Common myeloid progenitor, CD34-positive (primary cell): ENCODE results near the gene ST3GAL5.
"Not testable (repeated sequence)": the region's sequence is repeated elsewhere in the genome, so short reads cannot be mapped to it uniquely, and the experiment has no call there.

ENCODE experiments used
- CTCF ChIA-PET: fragments of 350-600 bp; sonication (Branson Sonifier 250); formaldehyde crosslinking; loops from one replicate; lab custom pipeline; 2021; ENCODE audit warnings: antibody characterized with exemption; lab: Charles Lee
- POLR2A ChIA-PET: fragments of 350-600 bp; sonication (Branson Sonifier 250); formaldehyde crosslinking; loops from one replicate; lab custom pipeline; 2021; ENCODE audit warnings: antibody characterized with exemption; lab: Charles Lee
- DNase-seq, 3 donors: peaks; one replicate each; pipeline versions ENCODE4 v3.0.0 to v3.0.0-alpha.2; 2013
- H3K27ac ChIP-seq, 2 experiments: 1 replicate in 1 of 2; 2 replicates in 1 of 2; pipeline ENCODE4 v1.7.0; 2013; ENCODE audit warnings: inconsistent platforms in 2 of 2, low read length in 2 of 2, mild to moderate bottlenecking in 2 of 2, low read depth in 1 of 2, moderate library complexity in 1 of 2; ENCODE audit not compliant: severe bottlenecking in 2 of 2, insufficient read depth in 1 of 2, poor library complexity in 1 of 2
- H3K27me3 ChIP-seq, 5 experiments: replicated peaks in 2 of 5; 1 replicate in 3 of 5; 2 replicates in 2 of 5; pipeline versions ENCODE4 v1.6.1 to v1.7.0; 2013; ENCODE audit warnings: low read length in 4 of 5, mild to moderate bottlenecking in 2 of 5, moderate library complexity in 2 of 5, inconsistent platforms in 1 of 5; ENCODE audit not compliant: insufficient read depth in 5 of 5, control insufficient read depth in 4 of 5
- H3K36me3 ChIP-seq, 4 experiments: 1 replicate in 2 of 4; 2 replicates in 2 of 4; pipeline versions ENCODE4 v1.6.1 to v1.7.0; 2013; ENCODE audit warnings: low read length in 3 of 4, control low read depth in 1 of 4, mild to moderate bottlenecking in 1 of 4; ENCODE audit not compliant: control insufficient read depth in 4 of 4, insufficient read depth in 4 of 4
- H3K4me1 ChIP-seq, 4 experiments: 1 replicate in 3 of 4; 2 replicates in 1 of 4; pipeline versions ENCODE4 v1.6.1 to v1.7.1; 2013; ENCODE audit warnings: low read length in 3 of 4, mild to moderate bottlenecking in 3 of 4, control low read depth in 1 of 4, inconsistent platforms in 1 of 4, moderate library complexity in 1 of 4; ENCODE audit not compliant: control insufficient read depth in 4 of 4, insufficient read depth in 4 of 4; ENCODE audit errors: control extremely low read depth in 1 of 4
- H3K4me3 ChIP-seq, 7 experiments: 1 replicate in 4 of 7; 2 replicates in 3 of 7; pipeline versions ENCODE4 v1.5.1 to v1.7.0; 2013; ENCODE audit warnings: mild to moderate bottlenecking in 7 of 7, low read length in 6 of 7, moderate library complexity in 6 of 7, inconsistent platforms in 2 of 7, low read depth in 2 of 7, control low read depth in 1 of 7; ENCODE audit not compliant: insufficient read depth in 4 of 7, control insufficient read depth in 1 of 7; ENCODE audit errors: extremely low read depth in 1 of 7
- H3K9me3 ChIP-seq, 5 experiments: 1 replicate in 4 of 5; 2 replicates in 1 of 5; pipeline versions ENCODE4 v1.6.1 to v1.7.1; 2013; ENCODE audit warnings: low read length in 4 of 5, mild to moderate bottlenecking in 2 of 5, inconsistent platforms in 1 of 5, low read depth in 1 of 5, moderate library complexity in 1 of 5; ENCODE audit not compliant: control insufficient read depth in 4 of 5, insufficient read depth in 2 of 5; ENCODE audit errors: control extremely low read depth in 1 of 5
- WGBS: methylation state at CpG from one replicate; pipeline ENCODE4 v1.1.5; 2013; ENCODE audit not compliant: insufficient coverage; 5-methylcytosine and 5-hydroxymethylcytosine counted together

ST3GAL5 gene

DNA sequence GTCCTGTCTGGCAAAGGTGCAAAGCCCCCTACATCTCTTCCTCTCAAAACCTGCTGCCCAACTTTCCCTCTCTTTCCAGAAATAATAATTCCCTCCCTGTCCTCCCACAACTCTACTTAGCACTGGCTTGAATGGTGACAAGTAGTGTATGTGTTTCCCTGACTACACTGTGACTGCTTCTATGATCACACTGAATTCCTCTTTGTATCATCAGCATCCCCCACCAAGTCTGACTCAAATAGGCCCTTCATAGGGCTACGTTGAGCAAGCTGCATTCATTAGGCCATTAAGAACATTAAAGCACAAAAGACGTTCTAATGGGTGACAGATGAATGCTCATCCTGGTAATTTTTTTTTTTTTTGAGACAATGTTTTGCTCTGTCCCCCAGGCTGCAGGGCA, 13.7 kb upstream of the ST3GAL5 start:
- 67% methylated on average over 2 of the region's 2 CpGs for WGBS
- ChIA-PET CTCF (interaction anchor here (1.5 kb wide), 1 partner anchor 75 kb away, joined by 6 read pairs; no protein-coding TSS in a partner anchor), POLR2A (no interaction called here)
- Histone ChIP-seq H3K4me1 (peaks cover 0 to 11% (median 3%) of the 10 kb centered on the region in 4 experiments), H3K27ac (no peak overlapping the region), H3K27me3 (no peaks in the 10 kb centered on the region), H3K9me3 (peaks cover 0 to 4% (median 0%) of the 10 kb centered on the region in 5 experiments), H3K4me3 (no peak overlapping the region), H3K36me3 (no peaks in the 10 kb centered on the region)
- DNase-seq = no peak

DNA sequence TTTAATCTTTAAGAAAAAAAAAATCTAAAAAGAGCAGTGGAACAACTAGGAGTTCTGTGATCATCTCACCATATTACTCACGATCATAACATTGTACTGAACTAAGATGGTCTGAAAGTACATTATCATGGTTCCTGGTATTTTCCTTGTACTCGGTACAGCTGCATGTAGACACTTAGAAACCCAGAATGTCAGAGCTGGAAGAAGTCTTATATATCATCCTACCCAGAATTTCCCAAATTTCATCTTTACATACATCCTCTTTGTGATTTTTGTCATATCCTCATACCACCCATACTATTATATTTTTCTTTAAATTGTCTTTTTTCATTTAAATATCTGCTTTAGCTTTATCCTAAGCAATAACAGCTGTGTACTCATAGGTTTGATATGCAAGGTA, 12.4 kb upstream of the ST3GAL5 start:
- 60% methylated on average over 1 of the region's 2 CpGs for WGBS
- no peaks in the 10 kb centered on the region for H3K36me3 ChIP-seq
- H3K9me3 ChIP-seq = peaks cover 0 to 6% (median 0%) of the 10 kb centered on the region in 5 experiments
- DNase-seq = no peak
- no peak overlapping the region for H3K4me3 ChIP-seq
- H3K27me3 ChIP-seq = no peaks in the 10 kb centered on the region
- CTCF ChIA-PET = interaction anchor here (1.3 to 1.5 kb wide), 2 partner anchors 12 to 74 kb away, joined by 4 to 6 read pairs; partner anchors contain the start of gene ST3GAL5
- H3K27ac ChIP-seq = no peak overlapping the region
- POLR2A ChIA-PET = no interaction called here
- H3K4me1 ChIP-seq = peaks cover 0 to 2% (median 0%) of the 10 kb centered on the region in 4 experiments

DNA sequence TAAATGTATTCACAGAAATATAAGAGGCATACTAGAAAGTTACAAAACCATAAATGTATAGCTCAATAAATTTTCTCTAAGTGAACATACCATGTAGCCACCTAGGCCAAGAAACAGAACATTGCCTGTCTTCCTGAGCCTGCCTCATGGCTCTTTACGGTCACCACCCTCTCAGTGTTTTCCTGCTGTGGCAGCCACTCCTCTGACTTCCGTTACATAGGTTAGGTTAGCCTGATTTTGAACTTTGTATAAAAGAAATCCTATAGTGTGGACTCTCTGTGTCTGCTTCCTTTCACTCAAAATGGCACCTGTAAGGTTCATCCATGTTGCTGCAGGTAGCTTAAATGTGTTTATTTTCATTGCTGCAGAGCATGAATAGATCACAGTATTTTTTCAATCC, 11.6 kb upstream of the ST3GAL5 start:
- DNase-seq = no peak
- no CpG with 5 or more reads among the region's 2 CpGs for WGBS
- Histone ChIP-seq H3K27ac (no peak overlapping the region), H3K4me3 (no peak overlapping the region), H3K4me1 (no peaks in the 10 kb centered on the region), H3K27me3 (no peaks in the 10 kb centered on the region), H3K36me3 (no peaks in the 10 kb centered on the region), H3K9me3 (peaks cover 0 to 6% (median 0%) of the 10 kb centered on the region in 5 experiments)
- POLR2A ChIA-PET = interaction anchor here (1.0 kb wide), 1 partner anchor 10 kb away, joined by 5 read pairs; no protein-coding TSS in a partner anchor
- CTCF ChIA-PET = interaction anchor here (1.0 to 1.7 kb wide), 2 partner anchors 11 to 125 kb away, joined by 3 to 8 read pairs; partner anchors contain the start of gene ST3GAL5

- POLR2A ChIA-PET = interaction anchor here (1.0 kb wide), 1 partner anchor 9 kb away, joined by 5 read pairs; no protein-coding TSS in a partner anchor
- CTCF ChIA-PET = interaction anchor here (1.0 to 1.7 kb wide), 2 partner anchors 11 to 125 kb away, joined by 3 to 8 read pairs; partner anchors contain the start of gene ST3GAL5
- H3K9me3 ChIP-seq = peaks cover 0 to 10% (median 0%) of the 10 kb centered on the region in 5 experiments
- no peak overlapping the region for H3K4me3 ChIP-seq
- H3K4me1 ChIP-seq = no peaks in the 10 kb centered on the region
- no peak for DNase-seq
- H3K36me3 ChIP-seq = no peaks in the 10 kb centered on the region
- no peaks in the 10 kb centered on the region for H3K27me3 ChIP-seq
- no peak overlapping the region for H3K27ac ChIP-seq
- WGBS = no CpG with 5 or more reads among the region's 1 CpG
These were observed 11.1 kb upstream of the ST3GAL5 start for GRCh38 chr2:85899849-85900248.

- no peaks in the 10 kb centered on the region for H3K27me3 ChIP-seq
- no peak overlapping the region for H3K4me3 ChIP-seq
- no peaks in the 10 kb centered on the region for H3K4me1 ChIP-seq
- ChIA-PET POLR2A (interaction anchor here (1.0 kb wide), 1 partner anchor 8 kb away, joined by 5 read pairs; no protein-coding TSS in a partner anchor), CTCF (interaction anchor here (0.9 to 1.7 kb wide), 2 partner anchors 10 to 137 kb away, joined by 3 to 8 read pairs; partner anchors contain the start of gene ST3GAL5)
- WGBS = 100% methylated on average over 1 of the region's 1 CpG
- DNase-seq = no peak
- no peaks in the 10 kb centered on the region for H3K36me3 ChIP-seq
- no peak overlapping the region for H3K27ac ChIP-seq
- H3K9me3 ChIP-seq = peaks cover 0 to 10% (median 0%) of the 10 kb centered on the region in 5 experiments
These were observed 10.5 kb upstream of the ST3GAL5 start for GRCh38 chr2:85899284-85899683.

- ChIA-PET POLR2A (no interaction called here), CTCF (interaction anchor here (0.9 to 1.7 kb wide), 2 partner anchors 10 to 137 kb away, joined by 3 to 8 read pairs; partner anchors contain the start of gene ST3GAL5)
- no peak for DNase-seq
These were observed 10.1 kb upstream of the ST3GAL5 start for GRCh38 chr2:85898881-85899280.

DNA sequence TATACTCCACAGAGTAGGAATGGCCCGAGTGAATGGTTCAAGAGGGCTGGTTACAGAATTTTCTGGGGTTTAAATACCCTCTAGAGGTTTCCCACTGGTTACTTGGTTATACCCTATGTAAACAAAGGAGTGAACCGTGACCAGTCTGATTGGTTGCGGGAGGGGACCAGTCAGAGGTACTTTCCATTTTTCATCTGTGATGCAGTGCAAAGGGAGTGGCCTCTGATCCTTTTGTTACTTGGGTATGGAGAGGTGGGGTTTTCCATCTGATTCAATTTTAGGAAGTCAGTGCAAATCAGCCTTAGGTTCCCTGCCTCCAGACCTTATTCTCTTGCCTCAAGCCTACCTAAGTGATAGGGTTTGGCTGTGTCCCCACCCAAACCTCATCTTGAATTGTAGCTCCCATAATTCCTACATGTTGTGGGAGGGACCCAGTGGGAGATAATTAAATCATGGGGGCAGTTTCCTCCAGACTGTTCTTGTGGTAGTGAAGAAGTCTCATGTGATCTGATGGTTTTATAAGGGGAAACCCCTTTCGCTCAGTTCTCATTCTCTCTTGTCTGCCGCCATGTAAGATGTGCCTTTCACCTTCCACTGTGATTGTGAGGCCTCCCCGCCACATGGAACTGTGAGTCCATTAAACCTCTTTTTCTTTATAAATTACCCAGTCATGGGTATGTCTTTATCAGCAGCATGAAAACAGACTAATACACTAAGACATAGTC, 5.9 kb upstream of the ST3GAL5 start:
- H3K27me3 ChIP-seq, H3K27ac ChIP-seq: not testable (repeated sequence)
- 100% methylated on average over 4 of the region's 6 CpGs for WGBS

More at GRCh38 chr2:85898881-85899280, 10.1 kb upstream of the ST3GAL5 start:
- Histone ChIP-seq H3K27ac (no peak overlapping the region), H3K27me3 (no peaks in the 10 kb centered on the region), H3K9me3 (peaks cover 0 to 10% (median 0%) of the 10 kb centered on the region in 5 experiments), H3K36me3 (no peaks in the 10 kb centered on the region), H3K4me3 (no peak overlapping the region), H3K4me1 (no peaks in the 10 kb centered on the region)
- no CpG with 5 or more reads among the region's 1 CpG for WGBS

More for the DNA sequence above, 5.9 kb upstream of the ST3GAL5 start:
- DNase-seq, POLR2A ChIA-PET, H3K36me3 ChIP-seq, H3K4me3 ChIP-seq, H3K9me3 ChIP-seq, CTCF ChIA-PET: not testable (repeated sequence)
- peaks cover under 1 to 24% (median 18%) of the 10 kb centered on the region in 4 experiments for H3K4me1 ChIP-seq
